Neural cell (in vitro differentiated cells): ENCODE results near the gene SCAP. TPM values are rescaled to one million over a fixed set of nuclear protein-coding genes. Genes with fewer than 3 reads are reported as not detected.

ENCODE experiments used
- H2AFZ ChIP-seq: fragments of 200-600, 300-800 bp; sonication (generic), shearing (Covaris generic); 2 replicates; pipeline ENCODE4 v1.6.0; 2014; ENCODE audit warnings: low read depth, mild to moderate bottlenecking, antibody characterized with exemption, low read length, moderate library complexity
- H3F3A ChIP-seq: fragments of 200-600 bp; shearing (Covaris generic); 2 replicates; pipeline ENCODE4 v1.6.1; 2016; ENCODE audit warnings: mild to moderate bottlenecking, moderate library complexity, mixed read lengths, antibody characterized with exemption, low read length; ENCODE audit not compliant: insufficient read depth, poor library complexity, severe bottlenecking
- H3K27ac ChIP-seq: fragments of 200-600, 300-800 bp; sonication (generic), shearing (Covaris generic); 2 replicates; pipeline ENCODE4 v1.5.1; 2014; ENCODE audit warnings: mild to moderate bottlenecking, low read length, moderate library complexity
- H3K27me3 ChIP-seq: fragments of 300-800, 200-600 bp; sonication (generic), shearing (Covaris generic); 2 replicates; pipeline ENCODE4 v1.6.0; 2014; ENCODE audit warnings: mild to moderate bottlenecking, low read depth, low read length, moderate library complexity; ENCODE audit not compliant: insufficient read depth
- H3K36me3 ChIP-seq: fragments of 300-800, 200-600 bp; sonication (generic), shearing (Covaris generic); 2 replicates; pipeline ENCODE4 v1.5.1; 2014; ENCODE audit warnings: mild to moderate bottlenecking, antibody characterized with exemption, low read length, moderate library complexity; ENCODE audit not compliant: insufficient read depth
- H3K4me2 ChIP-seq: fragments of 300-800, 200-600 bp; sonication (generic), shearing (Covaris generic); 2 replicates; pipeline ENCODE4 v1.6.0; 2014; ENCODE audit warnings: mild to moderate bottlenecking, low read length
- H3K4me3 ChIP-seq: fragments of 300-800, 200-600 bp; sonication (generic), shearing (Covaris generic); 2 replicates; pipeline ENCODE4 v1.5.1; 2014; ENCODE audit warnings: mild to moderate bottlenecking, low read length, moderate library complexity
- H3K79me2 ChIP-seq: fragments of 200-600 bp; shearing (Covaris generic); replicated peaks from 2 replicates; pipeline ENCODE4 v1.6.0; 2014; ENCODE audit warnings: mild to moderate bottlenecking, low read length, moderate library complexity; ENCODE audit not compliant: insufficient read depth
- H3K9ac ChIP-seq: fragments of 300-800, 200-600 bp; sonication (generic), shearing (Covaris generic); 2 replicates; pipeline ENCODE4 v1.6.1; 2016; ENCODE audit warnings: mild to moderate bottlenecking, low read length, mixed read lengths
- H3K9me2 ChIP-seq: fragments of 200-600 bp; shearing (Covaris generic); 2 replicates; pipeline ENCODE4 v1.6.1; 2016; ENCODE audit warnings: mild to moderate bottlenecking, low read length, mixed read lengths; ENCODE audit not compliant: insufficient read depth
- H3K9me3 ChIP-seq: fragments of 200-600, 300-800 bp; sonication (generic), shearing (Covaris generic); 2 replicates; pipeline ENCODE4 v1.6.1; 2016; ENCODE audit warnings: mild to moderate bottlenecking, mixed run types, low read length, moderate library complexity, mixed read lengths
- H4K20me1 ChIP-seq: fragments of 200-600 bp; shearing (Covaris generic); 2 replicates; pipeline ENCODE4 v1.6.1; 2016; ENCODE audit warnings: mild to moderate bottlenecking, mixed run types; ENCODE audit not compliant: insufficient read depth
- CTCF ChIP-seq: fragments of 450-650 bp; IDR thresholded peaks from 2 replicates; pipeline ENCODE4 v1.5.1; 2014; ENCODE audit warnings: antibody characterized with exemption, mild to moderate bottlenecking, moderate library complexity; ENCODE audit not compliant: poor library complexity, severe bottlenecking
- EP300 ChIP-seq: fragments of 450-650 bp; conservative IDR thresholded peaks from 2 replicates; pipeline ENCODE4 v1.6.1; 2014; ENCODE audit warnings: antibody characterized with exemption, mild to moderate bottlenecking, moderate library complexity; ENCODE audit not compliant: poor library complexity, severe bottlenecking
- EZH2 ChIP-seq: fragments of 200-600, 300-800 bp; shearing (Covaris generic), sonication (generic); IDR thresholded peaks from 2 replicates; pipeline ENCODE4 v1.6.1; 2014; ENCODE audit warnings: antibody characterized with exemption, low read length, borderline replicate concordance, mild to moderate bottlenecking; ENCODE audit not compliant: insufficient read depth, poor library complexity, severe bottlenecking
- MXI1 ChIP-seq: fragments of 450-650 bp; conservative IDR thresholded peaks from 2 replicates; pipeline ENCODE4 v1.6.1; 2014; ENCODE audit warnings: antibody characterized with exemption, mild to moderate bottlenecking; ENCODE audit not compliant: poor library complexity, severe bottlenecking
- POLR2AphosphoS5 ChIP-seq: IDR thresholded peaks from 2 replicates; pipeline ENCODE4 v1.6.1; 2012
- RAD21 ChIP-seq: fragments of 450-650 bp; conservative IDR thresholded peaks from 2 replicates; pipeline ENCODE4 v1.6.1; 2014; ENCODE audit warnings: antibody characterized with exemption, mild to moderate bottlenecking, moderate library complexity
- REST ChIP-seq: IDR thresholded peaks from 2 replicates; pipeline ENCODE4 v1.6.1; 2012; ENCODE audit warnings: borderline replicate concordance
- SMC3 ChIP-seq: fragments of 450-650 bp; conservative IDR thresholded peaks from 2 replicates; pipeline ENCODE4 v1.6.1; 2014; ENCODE audit warnings: antibody characterized with exemption, mild to moderate bottlenecking, moderate library complexity; ENCODE audit not compliant: poor library complexity
- TAF1 ChIP-seq: IDR thresholded peaks from 2 replicates; pipeline ENCODE4 v1.6.1; 2012; ENCODE audit warnings: low read depth
- polyA plus RNA-seq: library from polyadenylated mRNA; depleted of rRNA; stranded (reverse); fragments of >200 nt; gene quantifications from 2 replicates; pipeline ENCODE4 v1.2.3, GENCODE V29; 2014

The SCAP gene
- polyA plus RNA-seq, 1 donor from 2014 or later: 58.0 TPM

GRCh38 chr3:47378869-47379268, 96.9 kb downstream of the SCAP start (continued):
- no peak for TF ChIP-seq EP300

- Histone ChIP-seq H3K9me3 (no peaks in the 10 kb centered on the region), H3K9me2 (no peaks in the 10 kb centered on the region), H3K9ac (no peak overlapping the region), H3F3A (no peaks in the 10 kb centered on the region), H3K27ac (no peak overlapping the region), H3K4me3 (no peak overlapping the region), H3K79me2 (no peaks in the 10 kb centered on the region), H4K20me1 (no peaks in the 10 kb centered on the region), H2AFZ (no peak overlapping the region), H3K27me3 (no peaks in the 10 kb centered on the region), H3K36me3 (no peaks in the 10 kb centered on the region), H3K4me2 (no peak overlapping the region)
- TF ChIP-seq POLR2AphosphoS5 (no peak), REST (no peak), RAD21 (no peak), MXI1 (no peak), TAF1 (no peak), EP300 (no peak), CTCF (no peak), SMC3 (no peak), EZH2 (no peak)
These were observed 98.6 kb downstream of the SCAP start for GRCh38 chr3:47377186-47377585.

- Histone ChIP-seq H3K9me2 (no peaks in the 10 kb centered on the region), H3K79me2 (no peaks in the 10 kb centered on the region)
These were observed 99.3 kb downstream of the SCAP start for GRCh38 chr3:47376393-47376792.

More at GRCh38 chr3:47376393-47376792, 99.3 kb downstream of the SCAP start:
- H3F3A ChIP-seq: no peaks in the 10 kb centered on the region
- no peak overlapping the region for H2AFZ ChIP-seq
- no peaks in the 10 kb centered on the region for H4K20me1 ChIP-seq
- TF ChIP-seq REST: no peak
- TF ChIP-seq POLR2AphosphoS5: no peak
- no peak for TF ChIP-seq MXI1
- no peak overlapping the region for H3K4me2 ChIP-seq
- H3K4me3 ChIP-seq: no peak overlapping the region
- H3K9me3 ChIP-seq: no peaks in the 10 kb centered on the region
- no peaks in the 10 kb centered on the region for H3K27me3 ChIP-seq
- H3K27ac ChIP-seq: no peak overlapping the region
- no peak overlapping the region for H3K9ac ChIP-seq
- no peaks in the 10 kb centered on the region for H3K36me3 ChIP-seq
